Stimulated activated CD4-positive, alpha-beta T cell treated with anti-CD3 and anti-CD28 coated beads, TNF-alpha, amount 100 ng/mL, for 48 hours (primary cell): Measurements from ENCODE around the gene ROR1.

ENCODE experiments used
- DNase-seq, 3 donors: peaks; one replicate each; pipeline ENCODE4 v3.0.0-alpha.2; 2020; ENCODE audit warnings: low read depth in 3 of 3

The ROR1 gene

GRCh38 chr1:63935143-63935542 is 161.3 kb downstream of the ROR1 start:
- DNase-seq = no peak

GRCh38 chr1:63935553-63935952 is 161.7 kb downstream of the ROR1 start:
- DNase-seq = no peak

- no peak for DNase-seq
Observed at GRCh38 chr1:63936276-63936675, 162.5 kb downstream of the ROR1 start.

- DNase-seq = no peak
Observed at GRCh38 chr1:63936801-63937200, 163.0 kb downstream of the ROR1 start.

GRCh38 chr1:63937461-63938022 is 163.7 kb downstream of the ROR1 start:
- DNase-seq = no peak

- no peak for DNase-seq
Observed at GRCh38 chr1:63940440-63940839, 166.6 kb downstream of the ROR1 start.

- DNase-seq = no peak
Observed at GRCh38 chr1:63943393-63943792, 169.6 kb downstream of the ROR1 start.

GRCh38 chr1:63945943-63946342 is 172.1 kb downstream of the ROR1 start:
- DNase-seq = no peak

- no peak for DNase-seq
Observed at GRCh38 chr1:63946866-63947491, 173.2 kb downstream of the ROR1 start.

- no peak for DNase-seq
Observed at GRCh38 chr1:63947904-63948303, 174.1 kb downstream of the ROR1 start.

GRCh38 chr1:63950023-63950422 is 176.2 kb downstream of the ROR1 start:
- DNase-seq = no peak

GRCh38 chr1:63951059-63951946 is 177.5 kb downstream of the ROR1 start:
- no peak for DNase-seq

- DNase-seq = no peak
Observed at GRCh38 chr1:63954187-63954586, 180.4 kb downstream of the ROR1 start.

GRCh38 chr1:63955370-63956145 is 181.7 kb downstream of the ROR1 start:
- DNase-seq = no peak

GRCh38 chr1:63958556-63958955 is 184.7 kb downstream of the ROR1 start:
- DNase-seq = no peak

GRCh38 chr1:63960326-63960725 is 186.5 kb downstream of the ROR1 start:
- DNase-seq = no peak

GRCh38 chr1:63966016-63966415 is 192.2 kb downstream of the ROR1 start:
- DNase-seq = no peak

- DNase-seq = no peak
Observed at GRCh38 chr1:63967901-63968300, 194.1 kb downstream of the ROR1 start.

GRCh38 chr1:63968663-63969440 is 195.0 kb downstream of the ROR1 start:
- no peak for DNase-seq

- DNase-seq = no peak
Observed at GRCh38 chr1:63969441-63969901, 195.7 kb downstream of the ROR1 start.

GRCh38 chr1:63971557-63971956 is 197.7 kb downstream of the ROR1 start:
- no peak for DNase-seq
